A549 (cell line): ENCODE data around the gene WEE2. TPM values are rescaled to one million over a fixed set of nuclear protein-coding genes. Genes with fewer than 3 reads are reported as not detected.
"Not testable (repeated sequence)": the region's sequence is repeated elsewhere in the genome, so short reads cannot be mapped to it uniquely, and the experiment has no call there.

Experiments
- ATAC-seq, 2 experiments: fragments of 200-7000 bp in 1 of 2; fragments of >200 bp in 1 of 2; cut with Nextera tagmentation in 1 of 2; cut with Tn5 transposase in 1 of 2; 3 replicates each; pipeline versions ENCODE4 v1.8.0 to v1.9.1; 2018 to 2020; ENCODE audit warnings: mild to moderate bottlenecking in 1 of 2, moderate library complexity in 1 of 2
- CTCF ChIA-PET: fragments of 300-600 bp; sonication (Branson Sonifier 250); formaldehyde crosslinking; extraction: SDS; loops from one replicate; lab custom pipeline; 2021; ENCODE audit warnings: antibody characterized with exemption, inconsistent platforms; lab: Yijun Ruan, JAX
- POLR2A ChIA-PET: fragments of 350-600 bp; formaldehyde crosslinking; extraction: SDS; loops from one replicate; lab custom pipeline; 2021; ENCODE audit warnings: antibody characterized with exemption, inconsistent platforms; lab: Yijun Ruan, JAX
- DNase-seq, 2 experiments: peaks; one replicate each; pipeline versions ENCODE4 v3.0.0 to v3.0.0-alpha.2; 2011 to 2016; ENCODE audit warnings: low read depth in 1 of 2, low spot score in 1 of 2
- FAIRE-seq: peaks from 2 replicates; lab custom pipeline; 2011; peaks lifted over from hg19 to GRCh38; lab: Jason Lieb, UNC
- H3K27ac ChIP-seq, 2 experiments: fragments of >200 bp; sonication (Bioruptor Twin); formaldehyde crosslinking; 3 replicates each; pipeline ENCODE4 v1.5.1; 2016 to 2017
- H3K4me1 ChIP-seq: fragments of >200 bp; sonication (Bioruptor Twin); formaldehyde crosslinking; 3 replicates; pipeline ENCODE4 v1.6.1; 2016
- H3K4me2 ChIP-seq: fragments of >200 bp; sonication (Bioruptor Twin); formaldehyde crosslinking; 3 replicates; pipeline ENCODE4 v1.6.1; 2016
- H3K4me3 ChIP-seq: fragments of >200 bp; sonication (Bioruptor Twin); formaldehyde crosslinking; 3 replicates; pipeline ENCODE4 v1.5.1; 2016
- H3K9me3 ChIP-seq: fragments of >200 bp; sonication (Bioruptor Twin); formaldehyde crosslinking; 3 replicates; pipeline ENCODE4 v1.6.1; 2016
- CEBPB ChIP-seq, 2 experiments: fragments of >200 bp in 1 of 2; sonication (Bioruptor Twin) in 1 of 2; formaldehyde crosslinking in 1 of 2; IDR thresholded peaks; 2 replicates each; pipeline ENCODE4 v1.6.1; 2012 to 2016
- CTCF ChIP-seq: fragments of >200 bp; sonication (Bioruptor Twin); formaldehyde crosslinking; IDR thresholded peaks from 3 replicates; pipeline ENCODE4 v1.5.1; 2016
- ESRRA ChIP-seq: fragments of 150-350 bp; IDR thresholded peaks from 2 replicates; pipeline ENCODE4 v1.6.1; 2014; ENCODE audit warnings: mild to moderate bottlenecking, low read length, borderline replicate concordance
- FOSL2 ChIP-seq, 2 experiments: fragments of 450-650 bp in 1 of 2; fragments of >200 bp in 1 of 2; sonication (Bioruptor Twin) in 1 of 2; formaldehyde crosslinking; IDR thresholded peaks; 2 replicates each; pipeline versions ENCODE4 v1.5.0 to v1.6.1; 2016 to 2020; ENCODE audit warnings: mild to moderate bottlenecking in 1 of 2, moderate library complexity in 1 of 2
- HOXB13 ChIP-seq: fragments of 250-450 bp; sonication (Bioruptor Pico); IDR thresholded peaks from 2 replicates; pipeline ENCODE4 v1.5.0; 2020; ENCODE audit warnings: low read depth, mild to moderate bottlenecking, moderate library complexity
- HOXB5 ChIP-seq: fragments of 250-450 bp; sonication (Bioruptor Pico); IDR thresholded peaks from 2 replicates; pipeline ENCODE4 v1.5.0; 2020; ENCODE audit warnings: mild to moderate bottlenecking, moderate library complexity
- JUNB ChIP-seq: fragments of >200 bp; sonication (Bioruptor Twin); formaldehyde crosslinking; IDR thresholded peaks from 2 replicates; pipeline ENCODE4 v1.6.1; 2016
- RAD21 ChIP-seq, 2 experiments: fragments of >200 bp in 1 of 2; sonication (Bioruptor Twin) in 1 of 2; formaldehyde crosslinking in 1 of 2; IDR thresholded peaks in 1 of 2; conservative IDR thresholded peaks in 1 of 2; 2 replicates in 1 of 2; 3 replicates in 1 of 2; pipeline ENCODE4 v1.6.1; 2012 to 2018; ENCODE audit warnings: inconsistent platforms in 1 of 2
- RCOR1 ChIP-seq: fragments of 150-350 bp; IDR thresholded peaks from 2 replicates; pipeline ENCODE4 v1.6.1; 2014; ENCODE audit warnings: antibody characterized with exemption, low read length, low read depth
- SMC3 ChIP-seq: fragments of >200 bp; sonication (Bioruptor Twin); formaldehyde crosslinking; IDR thresholded peaks from 3 replicates; pipeline ENCODE4 v1.6.1; 2018; ENCODE audit warnings: inconsistent platforms
- ZC3H11A ChIP-seq: fragments of 450-650 bp; IDR thresholded peaks from 2 replicates; pipeline ENCODE4 v1.6.1; 2014; ENCODE audit warnings: antibody characterized with exemption, mild to moderate bottlenecking
- ZNF302 ChIP-seq: fragments of 250-450 bp; sonication (Bioruptor Pico); IDR thresholded peaks from 2 replicates; pipeline ENCODE4 v1.9.0; 2021; ENCODE audit warnings: inconsistent platforms, mild to moderate bottlenecking, moderate library complexity
- WGBS: methylation state at CpG from one replicate; pipeline ENCODE4 v1.1.6; 2017; ENCODE audit errors: missing lambda C conversion rate; 5-methylcytosine and 5-hydroxymethylcytosine counted together
- polyA plus RNA-seq, 4 experiments: library from polyadenylated mRNA; depleted of rRNA in 3 of 4; stranded (reverse); fragments of >200 nt; fragmentation: RNase III in 1 of 4; extraction: RNeasy Plus Mini Kit Qiagen cat#74134 plus additional on column Dnase treatment in 1 of 4; gene quantifications; 2 replicates in 3 of 4; 3 replicates in 1 of 4; pipeline ENCODE4 v1.2.3, GENCODE V29; 2011 to 2017
- TF ChIP-seq, protein P1 (sequence below): fragments of 200-600 bp; sonication (generic); IDR thresholded peaks from 2 replicates; pipeline ENCODE4 v1.6.1; 2016; ENCODE audit warnings: antibody characterized with exemption, mild to moderate bottlenecking, moderate library complexity

WEE2 gene
- polyA plus RNA-seq, 2 of the 4 experiments (the other 2 are of a cell fraction) = not detected

GRCh38 chr7:141748396-141748795, 40.2 kb downstream of the WEE2 start (continued):
- TF ChIP-seq JUNB = no peak

- peak in 1 of 2 experiments; percentile 51 for DNase-seq
- H3K4me2 ChIP-seq, H3K27ac ChIP-seq, POLR2A ChIA-PET, H3K4me3 ChIP-seq, H3K4me1 ChIP-seq, ATAC-seq, CTCF ChIA-PET, FAIRE-seq: not testable (repeated sequence)
- H3K9me3 ChIP-seq = peaks cover 59% of the 10 kb centered on the region
- 97% methylated on average over 10 of the region's 10 CpGs for WGBS
Measured at GRCh38 chr7:141751904-141752303, 43.8 kb downstream of the WEE2 start.

GRCh38 chr7:141752634-141753033, 44.5 kb downstream of the WEE2 start:
- Histone ChIP-seq H3K4me3 (no peak overlapping the region), H3K27ac (no peak overlapping the region), H3K4me1 (no peaks in the 10 kb centered on the region), H3K4me2 (no peak overlapping the region), H3K9me3 (peaks cover 59% of the 10 kb centered on the region)
- FAIRE-seq (no peak), ATAC-seq (no peak), DNase-seq (peak in 1 of 2 experiments; percentile 32)
- CTCF ChIA-PET = no interaction called here
- TF ChIP-seq CEBPB (IDR thresholded peaks at IDR 0.05) (no peak), ZC3H11A (no peak), ZNF302 (CRISPR knock-in tag) (no peak), SMC3 (no peak), FOSL2 (IDR thresholded peaks at IDR 0.05) (no peak), FOSL2 (CRISPR knock-in tag; IDR thresholded peaks at IDR 0.05) (no peak), HOXB5 (CRISPR knock-in tag) (no peak), HOXB13 (CRISPR knock-in tag) (no peak), RCOR1 (no peak)
- TF ChIP-seq, protein P1, sequence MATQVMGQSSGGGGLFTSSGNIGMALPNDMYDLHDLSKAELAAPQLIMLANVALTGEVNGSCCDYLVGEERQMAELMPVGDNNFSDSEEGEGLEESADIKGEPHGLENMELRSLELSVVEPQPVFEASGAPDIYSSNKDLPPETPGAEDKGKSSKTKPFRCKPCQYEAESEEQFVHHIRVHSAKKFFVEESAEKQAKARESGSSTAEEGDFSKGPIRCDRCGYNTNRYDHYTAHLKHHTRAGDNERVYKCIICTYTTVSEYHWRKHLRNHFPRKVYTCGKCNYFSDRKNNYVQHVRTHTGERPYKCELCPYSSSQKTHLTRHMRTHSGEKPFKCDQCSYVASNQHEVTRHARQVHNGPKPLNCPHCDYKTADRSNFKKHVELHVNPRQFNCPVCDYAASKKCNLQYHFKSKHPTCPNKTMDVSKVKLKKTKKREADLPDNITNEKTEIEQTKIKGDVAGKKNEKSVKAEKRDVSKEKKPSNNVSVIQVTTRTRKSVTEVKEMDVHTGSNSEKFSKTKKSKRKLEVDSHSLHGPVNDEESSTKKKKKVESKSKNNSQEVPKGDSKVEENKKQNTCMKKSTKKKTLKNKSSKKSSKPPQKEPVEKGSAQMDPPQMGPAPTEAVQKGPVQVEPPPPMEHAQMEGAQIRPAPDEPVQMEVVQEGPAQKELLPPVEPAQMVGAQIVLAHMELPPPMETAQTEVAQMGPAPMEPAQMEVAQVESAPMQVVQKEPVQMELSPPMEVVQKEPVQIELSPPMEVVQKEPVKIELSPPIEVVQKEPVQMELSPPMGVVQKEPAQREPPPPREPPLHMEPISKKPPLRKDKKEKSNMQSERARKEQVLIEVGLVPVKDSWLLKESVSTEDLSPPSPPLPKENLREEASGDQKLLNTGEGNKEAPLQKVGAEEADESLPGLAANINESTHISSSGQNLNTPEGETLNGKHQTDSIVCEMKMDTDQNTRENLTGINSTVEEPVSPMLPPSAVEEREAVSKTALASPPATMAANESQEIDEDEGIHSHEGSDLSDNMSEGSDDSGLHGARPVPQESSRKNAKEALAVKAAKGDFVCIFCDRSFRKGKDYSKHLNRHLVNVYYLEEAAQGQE = no peak
- 95% methylated on average over 13 of the region's 13 CpGs for WGBS
- POLR2A ChIA-PET = no interaction called here

DNA sequence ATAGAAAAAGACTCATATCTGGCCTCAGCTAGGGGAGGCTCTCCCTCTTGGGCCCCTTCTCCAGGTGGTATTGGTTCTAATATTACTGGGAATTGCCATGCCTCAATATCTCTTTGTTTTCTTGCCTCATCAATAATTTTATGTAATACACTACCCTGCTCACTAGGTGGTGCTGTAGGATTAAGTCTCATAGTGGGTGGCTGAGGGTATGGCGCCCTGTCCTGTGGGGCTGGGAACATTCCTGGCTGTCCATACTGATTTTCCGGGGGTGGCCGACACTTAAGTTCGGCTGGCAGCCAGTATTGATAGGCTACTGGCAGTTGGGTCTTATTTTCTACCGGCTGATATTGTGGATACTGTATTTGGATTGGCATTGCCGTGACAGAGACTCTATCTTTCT, 46.8 kb downstream of the WEE2 start:
- no peak overlapping the region for H3K27ac ChIP-seq
- no peak for TF ChIP-seq ESRRA
- peak in 1 of 2 experiments; percentile 18; a peak in 1 of 5 replicates for TF ChIP-seq RAD21 (conservative IDR thresholded peaks at IDR 0.05 in 1 of 2, IDR thresholded peaks at IDR 0.05 in 1 of 2)
- peak; percentile 15; the same call in 1 of the 3 replicates for TF ChIP-seq CTCF
- peaks cover 42% of the 10 kb centered on the region for H3K9me3 ChIP-seq
- no peak overlapping the region for H3K4me3 ChIP-seq
- ChIA-PET POLR2A (no interaction called here), CTCF (no interaction called here)
- ATAC-seq (peak in 1 of 2 experiments; percentile 42; a peak in 3 of 6 replicates), FAIRE-seq (no peak), DNase-seq (peak in 1 of 2 experiments; percentile 33)
- no peaks in the 10 kb centered on the region for H3K4me1 ChIP-seq
- 96% methylated on average over 6 of the region's 6 CpGs for WGBS
- H3K4me2 ChIP-seq = no peak overlapping the region
